ENCODE measurements around the gene CLEC3B. TPM values are rescaled to one million over a fixed set of nuclear protein-coding genes. Genes with fewer than 3 reads are reported as not detected.
"Not testable (repeated sequence)": the region's sequence is repeated elsewhere in the genome, so short reads cannot be mapped to it uniquely, and the experiment has no call there.

Gene CLEC3B
- total and polyA plus RNA-seq, 2 donors (not counting 3 experiments of a cell fraction or from before 2014, with no cell fraction given): 1.8 TPM; not detected in 1

DNA sequence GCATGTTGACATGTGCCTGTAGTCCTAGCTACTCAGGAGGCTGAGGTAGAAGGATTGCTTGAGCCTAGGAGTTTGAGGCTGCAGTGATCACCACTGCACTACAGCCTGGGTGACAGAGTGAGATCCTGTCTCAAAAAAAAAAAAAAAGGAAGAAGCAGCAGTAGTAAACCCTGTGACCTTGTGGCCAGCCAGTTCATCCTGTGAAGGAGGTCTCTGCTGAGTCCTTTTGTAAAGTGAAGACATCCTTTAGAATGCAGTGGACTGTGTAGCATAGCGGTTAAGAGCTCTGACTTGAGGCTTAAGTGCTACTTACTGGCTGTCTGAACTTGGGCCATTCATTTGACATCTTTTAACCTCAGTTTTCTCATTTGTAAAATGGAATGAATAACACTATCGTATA, 41.8 kb upstream of the CLEC3B start:
- DNase-seq (ENCODE audit: low read depth, low spot score) (no peak), FAIRE-seq (no peak)
- Histone ChIP-seq H3K4me1 (ENCODE audit: control insufficient read depth, extremely low read depth, insufficient read depth, low read length) (no peaks in the 10 kb centered on the region), H3K9ac (replicated peaks; ENCODE audit: extremely low read depth, insufficient read depth, low read length) (no peak overlapping the region), H3K36me3 (ENCODE audit: control insufficient read depth in 2 of 2, extremely low read depth in 1 of 2, insufficient read depth in 2 of 2, low read length in 2 of 2) (no peaks in the 10 kb centered on the region), H3K9me3 (replicated peaks; ENCODE audit: control insufficient read depth, insufficient read depth, low read length) (no peaks in the 10 kb centered on the region), H3K27me3 (ENCODE audit: control insufficient read depth in 2 of 2, insufficient read depth in 2 of 2, low read length in 2 of 2) (no peaks in the 10 kb centered on the region), H3K9me1 (replicated peaks; ENCODE audit: control insufficient read depth, extremely low read depth, insufficient read depth, low read length) (no peaks in the 10 kb centered on the region), H3K79me2 (ENCODE audit: control insufficient read depth, insufficient read depth, low read length) (peaks cover 63% of the 10 kb centered on the region), H3K4me2 (ENCODE audit: insufficient read depth, low read length) (no peak overlapping the region), H4K20me1 (replicated peaks; ENCODE audit: control insufficient read depth, extremely low read depth, insufficient read depth, low read length) (peaks cover 3% of the 10 kb centered on the region), H3K4me3 (replicated peaks in 1 of 3; ENCODE audit: insufficient read depth in 1 of 3, low read depth in 1 of 3, low read length in 3 of 3) (no peak overlapping the region), H2AFZ (ENCODE audit: low read depth, low read length) (no peak overlapping the region), H3K27ac (ENCODE audit: insufficient read depth, low read depth, low read length) (no peak overlapping the region)
- intact Hi-C loops (cut with micrococcal nuclease) (no loop called here), dilution Hi-C loops (cut with MboI; ENCODE audit: extremely low pct_ligation_motif_present, low sequenced_read_pairs) (no loop called here)
- no TSS peak for BruUV-seq (replicated peaks)
- POLR2A ChIA-PET: no interaction called here
- TF ChIP-seq EZH2 (IDR thresholded peaks at IDR 0.05; ENCODE audit: borderline replicate concordance, low read depth, low read length, severe bottlenecking): no peak
- TF ChIP-seq MYC (IDR thresholded peaks at IDR 0.05; ENCODE audit: low read depth, low read length): no peak
- TF ChIP-seq FOS (IDR thresholded peaks at IDR 0.05; ENCODE audit: borderline replicate concordance, insufficient read depth, low read length): no peak
- TF ChIP-seq, protein P1, sequence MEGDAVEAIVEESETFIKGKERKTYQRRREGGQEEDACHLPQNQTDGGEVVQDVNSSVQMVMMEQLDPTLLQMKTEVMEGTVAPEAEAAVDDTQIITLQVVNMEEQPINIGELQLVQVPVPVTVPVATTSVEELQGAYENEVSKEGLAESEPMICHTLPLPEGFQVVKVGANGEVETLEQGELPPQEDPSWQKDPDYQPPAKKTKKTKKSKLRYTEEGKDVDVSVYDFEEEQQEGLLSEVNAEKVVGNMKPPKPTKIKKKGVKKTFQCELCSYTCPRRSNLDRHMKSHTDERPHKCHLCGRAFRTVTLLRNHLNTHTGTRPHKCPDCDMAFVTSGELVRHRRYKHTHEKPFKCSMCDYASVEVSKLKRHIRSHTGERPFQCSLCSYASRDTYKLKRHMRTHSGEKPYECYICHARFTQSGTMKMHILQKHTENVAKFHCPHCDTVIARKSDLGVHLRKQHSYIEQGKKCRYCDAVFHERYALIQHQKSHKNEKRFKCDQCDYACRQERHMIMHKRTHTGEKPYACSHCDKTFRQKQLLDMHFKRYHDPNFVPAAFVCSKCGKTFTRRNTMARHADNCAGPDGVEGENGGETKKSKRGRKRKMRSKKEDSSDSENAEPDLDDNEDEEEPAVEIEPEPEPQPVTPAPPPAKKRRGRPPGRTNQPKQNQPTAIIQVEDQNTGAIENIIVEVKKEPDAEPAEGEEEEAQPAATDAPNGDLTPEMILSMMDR (IDR thresholded peaks at IDR 0.05; ENCODE audit: extremely low read depth in 1 of 2, insufficient read depth in 1 of 2, low read depth in 1 of 2, low read length in 2 of 2): no peak
- no peak for TF ChIP-seq GATA2 (IDR thresholded peaks at IDR 0.05; ENCODE audit: insufficient read depth, insufficient read length, low read depth, low read length)
- TF ChIP-seq, protein P2, sequence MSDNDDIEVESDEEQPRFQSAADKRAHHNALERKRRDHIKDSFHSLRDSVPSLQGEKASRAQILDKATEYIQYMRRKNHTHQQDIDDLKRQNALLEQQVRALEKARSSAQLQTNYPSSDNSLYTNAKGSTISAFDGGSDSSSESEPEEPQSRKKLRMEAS (IDR thresholded peaks at IDR 0.05; ENCODE audit: insufficient read depth, insufficient read length): no peak
- CTCF ChIA-PET: interaction anchor here (1.4 to 4.9 kb wide), 2 partner anchors 9 to 14 kb away, joined by 3 to 18 read pairs; no protein-coding TSS in a partner anchor

DNA sequence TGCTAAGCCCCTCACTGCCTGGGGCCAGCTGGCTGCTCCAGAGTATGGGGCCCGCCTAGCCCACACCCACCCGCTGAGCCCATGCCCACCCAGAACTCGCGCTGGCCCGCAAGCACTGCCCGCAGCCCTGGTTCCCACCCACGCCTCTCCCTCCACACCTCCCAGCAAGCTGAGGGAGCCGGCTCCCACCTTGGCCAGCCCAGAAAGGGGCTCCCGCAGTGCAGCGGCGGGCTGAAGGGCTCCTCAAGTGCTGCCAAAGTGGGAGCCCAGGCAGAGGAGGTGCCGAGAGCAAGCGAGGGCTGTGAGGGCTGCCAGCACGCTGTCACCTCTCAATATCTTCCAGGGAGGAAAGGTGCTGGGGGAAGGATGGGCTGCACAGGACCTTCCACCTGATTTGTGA, 39.8 kb upstream of the CLEC3B start:
- H3K79me2 ChIP-seq (ENCODE audit: control insufficient read depth, insufficient read depth, low read length): peaks cover 44% of the 10 kb centered on the region
- DNase-seq (ENCODE audit: low read depth, low spot score); H3K4me3 ChIP-seq (replicated peaks in 1 of 3; ENCODE audit: insufficient read depth in 1 of 3, low read depth in 1 of 3, low read length in 3 of 3); H3K27me3 ChIP-seq (ENCODE audit: control insufficient read depth in 2 of 2, insufficient read depth in 2 of 2, low read length in 2 of 2); H3K9me1 ChIP-seq (replicated peaks; ENCODE audit: control insufficient read depth, extremely low read depth, insufficient read depth, low read length); H3K9me3 ChIP-seq (replicated peaks; ENCODE audit: control insufficient read depth, insufficient read depth, low read length); H3K4me2 ChIP-seq (ENCODE audit: insufficient read depth, low read length); H3K36me3 ChIP-seq (ENCODE audit: control insufficient read depth in 2 of 2, extremely low read depth in 1 of 2, insufficient read depth in 2 of 2, low read length in 2 of 2); H3K27ac ChIP-seq (ENCODE audit: insufficient read depth, low read depth, low read length); dilution Hi-C loops (cut with MboI; ENCODE audit: extremely low pct_ligation_motif_present, low sequenced_read_pairs); H4K20me1 ChIP-seq (replicated peaks; ENCODE audit: control insufficient read depth, extremely low read depth, insufficient read depth, low read length); H3K9ac ChIP-seq (replicated peaks; ENCODE audit: extremely low read depth, insufficient read depth, low read length); H3K4me1 ChIP-seq (ENCODE audit: control insufficient read depth, extremely low read depth, insufficient read depth, low read length); intact Hi-C loops (cut with micrococcal nuclease); FAIRE-seq; BruUV-seq (replicated peaks); H2AFZ ChIP-seq (ENCODE audit: low read depth, low read length): not testable (repeated sequence)
- CTCF ChIA-PET: interaction anchor here (3.0 kb wide), 1 partner anchor 11 kb away, joined by 13 read pairs; the partner anchor contains the start of genes EXOSC7 and ZDHHC3
- POLR2A ChIA-PET: interaction anchor here (0.6 kb wide), 1 partner anchor 355 kb away, joined by 3 read pairs; no protein-coding TSS in a partner anchor
